OCI-LY3 (cell line): ENCODE measurements around the gene ILKAP.

Source experiments
- H2AFZ ChIP-seq: fragments of 200-600, 300-600 bp; shearing (Covaris generic); 2 replicates; pipeline ENCODE4 v1.6.0; 2014; ENCODE audit warnings: antibody characterized with exemption, low read depth, low read length
- H3K27ac ChIP-seq: fragments of 200-600, 300-600 bp; sonication (generic); 2 replicates; pipeline ENCODE4 v1.5.1; 2014; ENCODE audit warnings: mild to moderate bottlenecking, low read length, moderate library complexity, mixed read lengths
- H3K27me3 ChIP-seq: fragments of 200-600, 300-600 bp; sonication (generic); 2 replicates; pipeline ENCODE4 v1.6.1; 2014; ENCODE audit warnings: low read depth, low read length, mixed read lengths
- H3K36me3 ChIP-seq: fragments of 200-600, 300-600 bp; sonication (generic); replicated peaks from 2 replicates; pipeline ENCODE3; 2014; ENCODE audit warnings: low read depth, low read length, mixed read lengths
- H3K4me1 ChIP-seq: fragments of 300-600, 200-600 bp; sonication (generic); 2 replicates; pipeline ENCODE4 v1.6.1; 2014; ENCODE audit warnings: low read length, mixed read lengths
- H3K4me2 ChIP-seq: fragments of 200-600, 300-600 bp; sonication (generic); 2 replicates; pipeline ENCODE4 v1.6.1; 2014; ENCODE audit warnings: low read length, mixed read lengths
- H3K4me3 ChIP-seq: fragments of 300-600, 200-600 bp; sonication (generic); 2 replicates; pipeline ENCODE4 v1.5.1; 2014; ENCODE audit warnings: antibody characterized with exemption, mild to moderate bottlenecking, low read length, moderate library complexity
- H3K79me2 ChIP-seq: fragments of 300-600, 200-600 bp; shearing (Covaris generic); 2 replicates; pipeline ENCODE4 v1.6.1; 2014; ENCODE audit warnings: mild to moderate bottlenecking, low read length, mixed read lengths
- H3K9ac ChIP-seq: fragments of 300-600, 200-600 bp; shearing (Covaris generic); 2 replicates; pipeline ENCODE4 v1.6.0; 2014; ENCODE audit warnings: mild to moderate bottlenecking, low read length, moderate library complexity
- H3K9me3 ChIP-seq: fragments of 200-600, 300-600 bp; shearing (Covaris generic); 2 replicates; pipeline ENCODE4 v1.6.1; 2014; ENCODE audit warnings: low read length, mixed read lengths; ENCODE audit not compliant: insufficient read depth
- H4K20me1 ChIP-seq: fragments of 200-600, 300-600 bp; sonication (generic); 2 replicates; pipeline ENCODE4 v1.6.1; 2016; ENCODE audit warnings: low read length, mixed read lengths; ENCODE audit not compliant: insufficient read depth
- CTCF ChIP-seq: fragments of 200-600, 300-600 bp; sonication (generic); IDR thresholded peaks from 2 replicates; pipeline ENCODE4 v1.5.1; 2014; ENCODE audit warnings: antibody characterized with exemption, low read length, low read depth
- EZH2phosphoT487 ChIP-seq: fragments of 200-600 bp; shearing (Covaris generic); IDR thresholded peaks from 2 replicates; pipeline ENCODE4 v1.6.1; 2018; ENCODE audit warnings: antibody characterized with exemption, mixed run types, low read depth

ILKAP gene

GRCh38 chr2:238127165-238128060, 76.1 kb downstream of the ILKAP start:
- TF ChIP-seq EZH2phosphoT487: no peak
- no peak for TF ChIP-seq CTCF
- no peak overlapping the region for H3K4me2 ChIP-seq
- H3K9me3 ChIP-seq: 0 out of 2 replicates have a peak, but pooled peaks cover 4% of the 10 kb centered on the region
- no peak overlapping the region for H2AFZ ChIP-seq
- H4K20me1 ChIP-seq: no peaks in the 10 kb centered on the region
- no peaks in the 10 kb centered on the region for H3K27me3 ChIP-seq
- no peak overlapping the region for H3K4me3 ChIP-seq
- no peaks in the 10 kb centered on the region for H3K36me3 ChIP-seq
- no peaks in the 10 kb centered on the region for H3K79me2 ChIP-seq
- H3K27ac ChIP-seq: no peak overlapping the region
- no peaks in the 10 kb centered on the region for H3K4me1 ChIP-seq
- H3K9ac ChIP-seq: no peak overlapping the region

GRCh38 chr2:238126775-238127164, 76.7 kb downstream of the ILKAP start:
- Histone ChIP-seq H3K4me1 (no peaks in the 10 kb centered on the region), H3K36me3 (no peaks in the 10 kb centered on the region), H3K27ac (no peak overlapping the region), H4K20me1 (no peaks in the 10 kb centered on the region), H3K4me2 (no peak overlapping the region), H3K4me3 (no peak overlapping the region), H3K9ac (no peak overlapping the region), H3K9me3 (0 out of 2 replicates have a peak, but pooled peaks cover 4% of the 10 kb centered on the region), H3K79me2 (no peaks in the 10 kb centered on the region), H3K27me3 (no peaks in the 10 kb centered on the region), H2AFZ (no peak overlapping the region)
- no peak for TF ChIP-seq CTCF
- TF ChIP-seq EZH2phosphoT487: no peak

DNA sequence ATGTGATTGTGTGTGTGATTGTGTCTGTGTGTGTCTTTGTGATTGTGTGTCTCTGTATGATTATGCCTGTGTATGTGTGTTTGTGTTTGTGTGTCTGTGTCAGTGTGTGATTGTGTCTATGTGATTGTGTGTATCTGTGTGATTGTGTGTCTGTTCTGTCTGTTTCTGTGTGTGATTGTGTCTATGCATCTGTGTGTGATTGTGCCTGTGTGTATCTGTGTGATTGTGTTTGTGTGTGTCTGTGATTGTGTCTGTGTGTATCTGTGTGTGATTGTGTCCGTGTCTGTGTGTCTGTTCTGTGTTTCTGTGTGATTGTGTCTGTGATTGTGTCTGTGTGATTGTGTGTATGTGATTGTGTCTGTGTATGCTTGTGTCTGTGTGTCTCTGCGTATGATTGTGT, 77.2 kb downstream of the ILKAP start:
- TF ChIP-seq CTCF: no peak
- TF ChIP-seq EZH2phosphoT487: no peak
- no peak overlapping the region for H3K4me2 ChIP-seq
- no peaks in the 10 kb centered on the region for H3K36me3 ChIP-seq

GRCh38 chr2:238125127-238125885, 78.2 kb downstream of the ILKAP start:
- peaks cover 2% of the 10 kb centered on the region for H3K4me1 ChIP-seq

More for the DNA sequence above, 77.2 kb downstream of the ILKAP start:
- no peak overlapping the region for H3K9ac ChIP-seq
- no peak overlapping the region for H3K4me3 ChIP-seq
- no peaks in the 10 kb centered on the region for H3K27me3 ChIP-seq
- no peak overlapping the region for H2AFZ ChIP-seq
- no peaks in the 10 kb centered on the region for H4K20me1 ChIP-seq
- 0 out of 2 replicates have a peak, but pooled peaks cover 4% of the 10 kb centered on the region for H3K9me3 ChIP-seq
- no peak overlapping the region for H3K27ac ChIP-seq
- H3K4me1 ChIP-seq: no peaks in the 10 kb centered on the region
- H3K79me2 ChIP-seq: no peaks in the 10 kb centered on the region

More at GRCh38 chr2:238125127-238125885, 78.2 kb downstream of the ILKAP start:
- no peak overlapping the region for H3K27ac ChIP-seq
- no peak overlapping the region for H3K4me2 ChIP-seq
- no peak overlapping the region for H2AFZ ChIP-seq
- H3K79me2 ChIP-seq: no peaks in the 10 kb centered on the region
- no peak overlapping the region for H3K9ac ChIP-seq
- H3K4me3 ChIP-seq: no peak overlapping the region
- H3K27me3 ChIP-seq: no peaks in the 10 kb centered on the region
- H4K20me1 ChIP-seq: no peaks in the 10 kb centered on the region
- no peaks in the 10 kb centered on the region for H3K36me3 ChIP-seq
- TF ChIP-seq CTCF (no peak), EZH2phosphoT487 (no peak)
- H3K9me3 ChIP-seq: 0 out of 2 replicates have a peak, but pooled peaks cover 4% of the 10 kb centered on the region
